Measurements from ENCODE around the gene ALDH1L1. TPM values are rescaled to one million over a fixed set of nuclear protein-coding genes. Genes with fewer than 3 reads are reported as not detected.
"Not testable (repeated sequence)": the region's sequence is repeated elsewhere in the genome, so short reads cannot be mapped to it uniquely, and the experiment has no call there.

The ALDH1L1 gene
- total RNA-seq, 2 donors from 2014 or later, result 0.21 to 0.48 TPM

GRCh38 chr3:126076140-126076539, 104.2 kb downstream of the ALDH1L1 start:
- H3K36me3 Mint-ChIP-seq (ENCODE audit: insufficient read depth in 2 of 2), result peaks cover 5 to 6% of the 10 kb centered on the region in 2 donors
- H3K4me3 Mint-ChIP-seq, result no peak overlapping the region
- H3K27ac Mint-ChIP-seq, result no peak overlapping the region
- ATAC-seq (replicated peaks in 1 of 2), result no peak
- no peaks in the 10 kb centered on the region for H3K27me3 Mint-ChIP-seq (ENCODE audit: low read depth)
- H3K4me1 Mint-ChIP-seq (ENCODE audit: low read depth), result peaks cover 3% of the 10 kb centered on the region
- H3K9me3 Mint-ChIP-seq, result peaks cover 2 to 4% of the 10 kb centered on the region in 2 donors
- no peak for DNase-seq

DNA sequence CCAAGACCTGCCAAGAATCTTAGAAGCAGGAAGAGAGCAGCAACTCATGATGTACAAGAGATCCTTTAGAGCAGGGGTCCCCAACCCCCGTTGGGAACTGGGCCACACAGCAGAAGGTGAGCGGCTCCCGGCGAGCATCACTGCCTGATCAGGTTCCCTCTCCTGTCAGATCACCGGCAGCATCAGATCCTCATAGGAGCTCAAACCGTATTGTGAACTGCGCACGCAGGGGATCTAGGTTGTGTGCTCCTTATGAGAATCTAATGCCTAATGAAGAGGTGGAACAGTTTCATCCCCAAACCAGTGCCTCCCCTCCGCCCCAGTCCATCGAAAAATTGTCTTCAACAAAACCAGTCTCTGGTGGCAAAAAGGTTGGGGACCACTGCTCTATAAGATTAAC, 110.2 kb downstream of the ALDH1L1 start:
- H3K9me3 Mint-ChIP-seq, result peaks cover 2 to 4% of the 10 kb centered on the region in 2 donors
- no peak for DNase-seq
- ATAC-seq (replicated peaks in 1 of 2), result no peak
- H3K4me1 Mint-ChIP-seq (ENCODE audit: low read depth), result no peaks in the 10 kb centered on the region
- peaks cover 5 to 7% of the 10 kb centered on the region in 2 donors for H3K36me3 Mint-ChIP-seq (ENCODE audit: insufficient read depth in 2 of 2)
- no peaks in the 10 kb centered on the region for H3K27me3 Mint-ChIP-seq (ENCODE audit: low read depth)
- H3K4me3 Mint-ChIP-seq, result no peak overlapping the region
- no peak overlapping the region for H3K27ac Mint-ChIP-seq

- no peak overlapping the region for H3K4me3 Mint-ChIP-seq
- peaks cover 15% of the 10 kb centered on the region for H3K4me1 Mint-ChIP-seq (ENCODE audit: low read depth)
- no peak overlapping the region for H3K27ac Mint-ChIP-seq
- H3K36me3 Mint-ChIP-seq (ENCODE audit: insufficient read depth in 2 of 2), result peaks cover 5 to 7% of the 10 kb centered on the region in 2 donors
- DNase-seq (no peak), ATAC-seq (replicated peaks in 1 of 2) (no peak)
- H3K9me3 Mint-ChIP-seq, result peaks cover 2 to 4% of the 10 kb centered on the region in 2 donors
- H3K27me3 Mint-ChIP-seq (ENCODE audit: low read depth), result no peaks in the 10 kb centered on the region
These were observed 112.4 kb downstream of the ALDH1L1 start for GRCh38 chr3:126067959-126068358.

DNA sequence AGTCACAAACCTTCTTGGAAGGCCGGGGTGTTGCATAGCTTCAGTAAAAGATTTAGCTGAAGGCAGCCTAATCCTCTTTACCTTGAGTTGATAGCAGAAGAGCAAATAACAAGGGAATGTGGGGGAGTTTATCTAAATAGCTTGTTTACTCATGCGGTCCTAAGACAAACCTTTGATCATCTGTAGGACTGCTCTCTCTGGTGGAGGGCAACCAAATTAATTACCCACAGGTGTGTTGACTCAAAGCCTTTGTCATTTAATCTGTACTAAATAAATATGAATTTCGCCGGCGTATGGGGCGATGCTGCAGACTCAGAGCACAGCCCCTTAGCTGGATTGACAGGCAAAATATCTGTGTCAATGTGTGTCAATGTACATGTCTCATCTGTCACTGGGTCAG, 113.7 kb downstream of the ALDH1L1 start:
- peaks cover 15% of the 10 kb centered on the region for H3K4me1 Mint-ChIP-seq (ENCODE audit: low read depth)
- DNase-seq; H3K9me3 Mint-ChIP-seq; H3K27ac Mint-ChIP-seq; H3K36me3 Mint-ChIP-seq (ENCODE audit: insufficient read depth in 2 of 2); H3K4me3 Mint-ChIP-seq; ATAC-seq (replicated peaks in 1 of 2); H3K27me3 Mint-ChIP-seq (ENCODE audit: low read depth): not testable (repeated sequence)

DNA sequence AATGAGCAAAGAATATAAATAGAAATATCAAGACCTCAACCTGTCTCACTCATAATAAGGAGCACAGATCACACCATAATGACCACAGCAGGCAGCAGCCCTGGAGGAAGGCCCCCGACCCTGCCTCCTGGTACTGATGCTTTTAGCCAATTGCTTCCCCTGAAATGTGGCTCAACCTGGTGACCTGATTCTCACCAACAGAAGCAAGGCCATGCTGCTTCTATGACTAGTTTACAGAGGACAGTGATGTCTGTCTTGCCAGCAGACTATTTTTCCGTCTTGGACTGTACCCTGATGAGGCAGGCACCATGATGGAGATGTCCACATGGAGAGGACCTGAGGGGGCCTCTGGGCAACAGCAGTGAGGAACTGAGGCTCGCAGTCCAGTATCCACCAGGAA, 114.5 kb downstream of the ALDH1L1 start:
- Mint-ChIP-seq H3K36me3 (ENCODE audit: insufficient read depth in 2 of 2) (peaks cover 0 to 1% of the 10 kb centered on the region in 2 donors), H3K27ac (no peak overlapping the region), H3K9me3 (no peaks in the 10 kb centered on the region), H3K27me3 (ENCODE audit: low read depth) (no peaks in the 10 kb centered on the region), H3K4me1 (ENCODE audit: low read depth) (peaks cover 15% of the 10 kb centered on the region), H3K4me3 (no peak overlapping the region)
- no peak for ATAC-seq (replicated peaks in 1 of 2)
- DNase-seq, result no peak

DNA sequence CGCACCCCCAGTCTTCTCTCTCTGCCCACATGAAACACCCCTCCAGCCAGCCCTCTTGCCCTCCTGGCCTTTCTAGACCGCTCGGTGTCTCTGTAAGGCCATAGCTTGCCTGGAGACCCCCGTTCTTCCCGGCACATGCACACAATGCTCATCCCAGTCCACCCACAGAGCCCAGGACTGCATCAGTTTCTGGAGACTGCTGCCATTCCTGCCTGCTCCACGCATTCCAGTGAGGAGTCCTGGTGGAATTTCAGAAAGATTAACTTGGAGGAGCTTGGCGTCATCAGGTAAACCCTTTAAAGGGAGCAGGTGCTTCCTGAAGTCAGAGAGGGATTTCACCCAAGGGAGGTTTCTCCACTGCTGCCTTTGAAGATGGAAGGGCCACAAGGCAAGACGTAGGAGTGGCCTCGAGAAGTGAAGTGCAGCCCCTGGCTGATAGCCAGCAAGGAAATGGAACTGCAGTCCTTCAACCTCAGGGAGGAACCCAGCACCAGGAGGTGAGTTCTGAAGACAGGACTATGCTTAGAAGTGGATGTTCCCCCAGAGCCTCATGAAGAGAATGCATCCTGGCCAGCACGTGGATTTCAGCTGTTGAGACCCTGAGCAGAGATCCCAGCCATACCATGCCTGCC, 115.6 kb downstream of the ALDH1L1 start:
- no peak for ATAC-seq (replicated peaks in 1 of 2)
- peaks cover 0 to 1% of the 10 kb centered on the region in 2 donors for H3K36me3 Mint-ChIP-seq (ENCODE audit: insufficient read depth in 2 of 2)
- H3K27ac Mint-ChIP-seq, result no peak overlapping the region
- no peaks in the 10 kb centered on the region for H3K27me3 Mint-ChIP-seq (ENCODE audit: low read depth)
- peaks cover 15% of the 10 kb centered on the region for H3K4me1 Mint-ChIP-seq (ENCODE audit: low read depth)
- H3K4me3 Mint-ChIP-seq, result no peak overlapping the region
- DNase-seq, result no peak
- no peaks in the 10 kb centered on the region for H3K9me3 Mint-ChIP-seq

GRCh38 chr3:126063358-126063965, 116.9 kb downstream of the ALDH1L1 start:
- Mint-ChIP-seq H3K9me3 (no peaks in the 10 kb centered on the region), H3K4me3 (no peak overlapping the region), H3K27ac (no peak overlapping the region), H3K4me1 (ENCODE audit: low read depth) (peaks cover 15% of the 10 kb centered on the region), H3K27me3 (ENCODE audit: low read depth) (no peaks in the 10 kb centered on the region), H3K36me3 (ENCODE audit: insufficient read depth in 2 of 2) (peaks cover 0 to 1% of the 10 kb centered on the region in 2 donors)
- no peak for DNase-seq
- ATAC-seq (replicated peaks in 1 of 2), result no peak

DNA sequence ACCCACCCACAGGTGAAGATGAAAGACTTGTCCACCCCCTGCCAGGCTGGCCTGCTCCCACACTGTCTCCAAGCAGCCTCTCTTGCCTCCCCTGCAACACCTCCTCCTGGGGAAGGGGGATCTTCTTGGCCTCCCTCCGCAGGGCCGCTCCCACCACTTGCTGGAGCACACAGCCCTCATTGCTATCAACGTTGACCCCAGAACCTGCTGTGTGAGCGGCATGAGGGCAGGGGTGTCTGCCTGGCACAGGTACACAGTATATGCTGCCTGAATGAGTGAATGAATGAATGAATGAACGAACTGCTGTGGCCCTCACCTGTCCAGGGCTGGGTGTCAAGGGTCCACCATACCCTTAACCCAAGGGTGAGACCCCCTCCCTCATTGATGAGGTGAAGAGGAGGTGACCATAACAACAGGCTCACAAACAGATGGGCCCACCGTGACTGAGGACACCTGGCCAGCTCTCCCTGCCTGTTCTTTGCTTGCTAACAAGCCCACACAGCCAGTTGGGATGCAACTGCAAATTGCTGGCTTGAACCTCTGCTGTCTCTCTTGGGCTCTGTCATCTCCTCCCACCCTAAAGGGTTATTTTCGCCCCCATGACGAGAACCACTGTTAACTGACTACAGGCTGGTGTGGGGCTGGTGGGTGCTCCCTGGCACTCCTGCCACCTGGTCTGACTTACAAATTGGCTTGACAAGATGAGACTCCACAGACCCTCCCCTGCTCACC, 118.9 kb downstream of the ALDH1L1 start:
- Mint-ChIP-seq H3K27me3 (ENCODE audit: low read depth) (no peaks in the 10 kb centered on the region), H3K4me3 (no peak overlapping the region), H3K27ac (no peak overlapping the region), H3K36me3 (ENCODE audit: insufficient read depth in 2 of 2) (no peaks in the 10 kb centered on the region), H3K9me3 (no peaks in the 10 kb centered on the region), H3K4me1 (ENCODE audit: low read depth) (peaks cover 15% of the 10 kb centered on the region)
- DNase-seq (no peak), ATAC-seq (replicated peaks in 1 of 2) (no peak)

GRCh38 chr3:126060613-126061145, 119.7 kb downstream of the ALDH1L1 start:
- ATAC-seq (replicated peaks in 1 of 2) (no peak), DNase-seq (no peak)
- H3K27me3 Mint-ChIP-seq (ENCODE audit: low read depth), result no peaks in the 10 kb centered on the region
- H3K9me3 Mint-ChIP-seq, result no peaks in the 10 kb centered on the region
- peaks cover 15% of the 10 kb centered on the region for H3K4me1 Mint-ChIP-seq (ENCODE audit: low read depth)
- no peak overlapping the region for H3K27ac Mint-ChIP-seq
- H3K4me3 Mint-ChIP-seq, result no peak overlapping the region
- no peaks in the 10 kb centered on the region for H3K36me3 Mint-ChIP-seq (ENCODE audit: insufficient read depth in 2 of 2)

DNA sequence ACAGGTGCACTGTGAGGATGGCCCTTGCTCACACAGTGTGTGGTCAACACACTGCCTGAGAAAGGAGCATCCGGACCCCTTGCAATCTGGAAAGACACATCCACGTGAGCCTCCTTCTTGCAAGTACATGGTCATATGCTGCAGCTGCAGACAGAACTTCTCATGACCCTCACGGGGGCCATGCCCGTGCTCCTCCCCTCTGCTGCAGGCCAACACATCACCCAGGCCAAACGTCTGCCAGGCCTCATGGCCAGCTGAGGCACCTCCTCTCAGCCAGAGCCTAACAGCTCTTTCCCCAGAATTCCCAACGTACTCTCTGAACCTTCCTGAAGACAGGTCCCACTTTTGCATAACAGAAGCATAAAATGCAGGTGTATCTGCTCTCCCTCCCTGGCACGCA, 121.7 kb downstream of the ALDH1L1 start:
- Mint-ChIP-seq H3K27ac (no peak overlapping the region), H3K9me3 (no peaks in the 10 kb centered on the region), H3K4me1 (ENCODE audit: low read depth) (peaks cover 15% of the 10 kb centered on the region), H3K27me3 (ENCODE audit: low read depth) (no peaks in the 10 kb centered on the region), H3K4me3 (no peak overlapping the region), H3K36me3 (ENCODE audit: insufficient read depth in 2 of 2) (no peaks in the 10 kb centered on the region)
- ATAC-seq (replicated peaks in 1 of 2) (no peak), DNase-seq (no peak)

GRCh38 chr3:126057936-126058335, 122.5 kb downstream of the ALDH1L1 start:
- DNase-seq, result no peak
- no peak overlapping the region for H3K4me3 Mint-ChIP-seq
- no peak overlapping the region for H3K27ac Mint-ChIP-seq
- H3K9me3 Mint-ChIP-seq, result no peaks in the 10 kb centered on the region
- no peaks in the 10 kb centered on the region for H3K36me3 Mint-ChIP-seq (ENCODE audit: insufficient read depth in 2 of 2)
- peaks cover 16% of the 10 kb centered on the region for H3K4me1 Mint-ChIP-seq (ENCODE audit: low read depth)
- ATAC-seq (replicated peaks in 1 of 2), result no peak
- H3K27me3 Mint-ChIP-seq (ENCODE audit: low read depth), result no peaks in the 10 kb centered on the region

GRCh38 chr3:126057501-126057819, 122.9 kb downstream of the ALDH1L1 start:
- Mint-ChIP-seq H3K9me3 (no peaks in the 10 kb centered on the region), H3K4me1 (ENCODE audit: low read depth) (peaks cover 20% of the 10 kb centered on the region), H3K27me3 (ENCODE audit: low read depth) (no peaks in the 10 kb centered on the region), H3K27ac (no peak overlapping the region), H3K36me3 (ENCODE audit: insufficient read depth in 2 of 2) (no peaks in the 10 kb centered on the region), H3K4me3 (no peak overlapping the region)
- ATAC-seq (replicated peaks in 1 of 2), result no peak
- no peak for DNase-seq

DNA sequence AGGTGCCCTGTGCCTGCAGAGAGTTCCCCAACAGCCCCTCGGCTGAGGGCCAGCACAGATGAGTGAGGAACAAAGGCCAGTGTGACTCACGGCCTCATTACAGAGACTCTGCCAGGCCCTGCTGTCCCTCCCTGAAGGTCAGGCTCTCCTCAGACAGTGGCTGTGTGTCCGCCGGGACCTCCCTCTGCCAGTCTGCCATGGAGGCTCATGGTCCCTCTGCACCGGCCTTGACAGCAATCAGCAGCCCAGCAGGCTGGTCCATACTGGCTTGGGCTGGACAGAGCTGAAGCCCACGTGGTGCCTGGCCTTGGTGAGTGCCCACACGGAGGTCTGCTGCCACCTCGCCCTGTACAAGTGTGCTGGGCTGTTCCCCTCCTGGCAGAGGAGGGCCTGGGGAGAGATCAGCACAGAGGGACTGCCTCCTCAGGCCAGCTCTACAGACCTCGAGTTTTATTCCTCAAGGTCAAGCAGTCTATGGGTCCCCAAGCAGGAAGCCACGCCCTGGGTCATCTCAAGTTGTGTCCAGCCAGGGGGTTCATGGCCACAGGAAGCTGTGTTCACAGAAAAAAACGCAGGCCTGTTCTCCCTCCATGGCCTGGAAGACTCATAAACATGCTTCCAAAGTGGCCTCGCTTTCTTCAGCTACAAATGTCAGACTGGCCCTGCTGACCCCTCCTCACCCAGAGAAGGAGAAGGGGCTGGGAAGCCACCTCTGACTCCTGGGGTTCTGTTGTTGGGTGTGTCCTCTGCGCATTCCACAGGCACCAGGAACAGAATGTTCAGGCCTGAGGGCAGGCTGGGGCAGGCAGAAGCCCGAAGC, 123.5 kb downstream of the ALDH1L1 start:
- DNase-seq (no peak), ATAC-seq (replicated peaks in 1 of 2) (no peak)
- peaks cover 24% of the 10 kb centered on the region for H3K4me1 Mint-ChIP-seq (ENCODE audit: low read depth)

More for the DNA sequence above, 123.5 kb downstream of the ALDH1L1 start:
- Mint-ChIP-seq H3K27ac (no peak overlapping the region), H3K4me3 (no peak overlapping the region), H3K36me3 (ENCODE audit: insufficient read depth in 2 of 2) (no peaks in the 10 kb centered on the region), H3K27me3 (ENCODE audit: low read depth) (no peaks in the 10 kb centered on the region), H3K9me3 (no peaks in the 10 kb centered on the region)
